ENCODE data around the gene RASAL2.

GRCh38 chr1:178393370-178393769 is 299.5 kb downstream of the RASAL2 start:
- TF ChIP-seq EZH2 (IDR thresholded peaks at IDR 0.05; ENCODE audit: insufficient read depth, low read length) (no peak), CTCF (IDR thresholded peaks at IDR 0.05; ENCODE audit: insufficient read depth, low read depth, low read length) (no peak)
